CD4-positive, alpha-beta T cell treated with Interleukin-17A for 1 hour (primary cell): Measurements from ENCODE around the gene SNAI1.

Experiments used
- DNase-seq: peaks from one replicate; pipeline ENCODE4 v3.0.0-alpha.2; 2020

SNAI1 gene

GRCh38 chr20:50014570-50015562, 32.1 kb downstream of the SNAI1 start:
- no peak for DNase-seq

DNA sequence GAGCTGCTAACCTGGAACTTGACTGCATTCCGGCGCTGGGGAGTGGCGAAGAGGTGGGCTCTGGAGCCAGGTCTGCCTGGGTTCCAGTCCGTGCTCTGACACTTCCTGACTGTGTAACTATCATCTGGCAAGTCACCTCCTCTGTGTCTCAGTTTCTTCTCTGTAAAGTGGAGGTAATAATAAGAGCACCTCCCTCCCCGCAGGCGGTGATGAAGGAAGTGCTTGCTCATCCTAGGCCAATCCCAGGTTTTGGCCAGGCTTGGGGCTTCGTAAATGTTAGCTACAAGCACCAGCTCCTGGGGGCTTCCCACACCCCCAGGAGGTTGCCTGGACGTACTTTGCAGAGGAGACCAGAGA, 32.8 kb downstream of the SNAI1 start:
- DNase-seq = no peak

DNA sequence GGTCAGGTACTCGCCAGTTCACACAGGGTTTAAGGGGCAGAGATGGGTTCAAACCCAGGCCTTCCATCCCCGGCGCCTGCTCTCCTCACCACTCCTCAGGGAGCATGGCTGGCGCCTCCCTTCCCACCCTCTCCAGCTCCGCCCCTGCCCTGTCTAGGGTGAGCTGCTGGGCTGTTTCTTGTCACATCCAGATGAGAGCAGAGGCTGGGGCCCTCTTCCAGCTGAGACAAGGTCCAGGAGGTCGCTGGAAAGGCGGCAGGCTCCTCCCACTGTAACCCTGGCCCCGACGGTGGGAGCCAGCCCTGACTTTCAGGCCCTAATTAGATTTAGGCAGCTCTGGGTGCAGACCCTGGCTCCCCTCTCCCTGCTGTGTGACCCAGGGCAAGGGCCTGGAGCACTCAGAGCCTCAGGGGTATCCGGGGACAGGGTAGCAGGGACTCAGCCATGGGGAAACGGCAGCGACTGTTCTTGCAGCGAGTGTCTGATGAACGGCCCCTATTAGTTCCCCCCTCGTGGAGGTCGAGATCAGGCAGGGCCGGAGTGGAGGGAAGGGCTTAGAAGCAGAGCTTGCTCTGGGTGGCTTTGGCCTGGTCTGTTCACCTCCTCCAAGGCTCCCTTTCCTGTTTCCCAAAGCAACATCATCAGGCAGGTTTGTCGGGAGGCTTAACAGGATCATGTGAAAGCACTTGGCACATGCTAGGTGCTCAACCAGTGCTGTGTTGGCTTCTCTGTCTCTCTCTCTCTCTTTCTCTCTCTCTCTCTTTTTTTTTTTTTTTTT, 33.4 kb downstream of the SNAI1 start:
- no peak for DNase-seq

DNA sequence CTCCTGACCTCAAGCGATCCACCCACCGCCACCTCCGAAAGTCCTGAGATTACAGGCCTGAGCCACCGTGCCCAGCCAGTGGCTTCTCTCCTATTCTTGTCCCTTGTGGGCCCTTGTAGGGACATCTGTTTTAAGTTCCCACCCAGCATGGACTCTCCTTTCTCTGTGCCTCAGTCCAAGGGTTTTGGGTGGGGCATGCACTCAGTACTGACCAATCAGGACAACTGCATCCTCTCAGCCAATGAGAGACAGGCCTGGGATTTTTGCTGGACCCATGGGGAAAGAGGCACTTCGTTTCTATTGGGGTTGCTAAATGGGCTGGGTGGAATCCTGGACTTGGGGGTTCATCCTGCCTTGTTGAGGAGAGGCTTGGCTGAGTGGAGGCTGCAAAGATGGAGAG, 34.4 kb downstream of the SNAI1 start:
- no peak for DNase-seq

GRCh38 chr20:50017576-50018248, 34.9 kb downstream of the SNAI1 start:
- no peak for DNase-seq

- DNase-seq = no peak
Observed at GRCh38 chr20:50019466-50020256, 36.9 kb downstream of the SNAI1 start.

GRCh38 chr20:50020288-50020687, 37.5 kb downstream of the SNAI1 start:
- DNase-seq = no peak

DNA sequence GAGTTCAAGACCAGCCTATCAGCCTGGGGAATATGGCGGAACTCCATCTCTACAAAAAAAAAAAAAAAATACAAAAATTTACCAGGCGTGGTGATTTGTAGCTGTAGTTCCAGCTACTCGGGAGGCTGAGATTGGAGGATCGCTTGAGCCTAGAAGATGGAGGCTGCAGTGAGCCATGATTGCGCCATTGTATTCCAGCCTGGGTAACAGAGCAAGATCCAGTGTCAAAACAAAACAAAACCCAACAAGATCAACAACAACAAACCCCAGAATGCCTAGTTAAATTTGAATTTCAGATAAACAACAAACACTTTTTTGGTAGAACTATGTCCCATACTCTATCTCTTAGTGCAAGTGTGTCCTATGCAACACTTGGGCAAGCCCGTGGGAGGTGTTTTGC, 39.9 kb downstream of the SNAI1 start:
- no peak for DNase-seq

DNA sequence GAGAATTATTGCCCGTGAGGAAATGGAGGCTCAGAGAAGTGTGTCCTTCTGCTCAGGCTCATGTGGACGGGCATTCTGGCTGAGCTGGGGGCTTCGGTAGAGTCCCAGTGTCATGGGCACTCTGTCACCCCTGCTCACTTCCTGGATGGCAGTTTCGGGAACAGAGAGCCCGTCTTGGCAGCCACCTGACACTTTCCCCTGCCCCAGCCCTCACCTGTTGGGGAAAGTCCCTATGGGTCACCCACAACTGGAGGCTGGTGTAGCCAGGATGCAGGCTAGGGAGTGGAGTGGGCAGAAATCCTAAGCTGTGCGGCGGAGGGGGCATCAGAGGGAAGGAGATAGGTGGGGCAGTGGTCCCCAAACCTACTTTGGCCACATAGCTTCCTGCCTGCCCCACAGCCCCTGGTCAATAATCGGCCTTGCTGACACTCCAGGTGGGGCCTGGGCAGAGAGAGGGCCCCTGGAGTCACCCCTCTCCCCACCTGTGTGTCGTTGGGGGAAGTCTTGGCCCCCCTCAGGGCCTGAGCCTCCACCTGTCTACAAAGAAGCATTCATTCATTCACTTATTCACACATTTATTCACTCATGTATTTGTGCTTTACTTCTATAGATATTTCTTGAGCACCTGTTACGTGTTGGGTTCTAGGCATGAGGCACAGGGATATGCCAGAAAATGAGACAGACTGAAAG, 40.5 kb downstream of the SNAI1 start:
- DNase-seq = no peak

DNA sequence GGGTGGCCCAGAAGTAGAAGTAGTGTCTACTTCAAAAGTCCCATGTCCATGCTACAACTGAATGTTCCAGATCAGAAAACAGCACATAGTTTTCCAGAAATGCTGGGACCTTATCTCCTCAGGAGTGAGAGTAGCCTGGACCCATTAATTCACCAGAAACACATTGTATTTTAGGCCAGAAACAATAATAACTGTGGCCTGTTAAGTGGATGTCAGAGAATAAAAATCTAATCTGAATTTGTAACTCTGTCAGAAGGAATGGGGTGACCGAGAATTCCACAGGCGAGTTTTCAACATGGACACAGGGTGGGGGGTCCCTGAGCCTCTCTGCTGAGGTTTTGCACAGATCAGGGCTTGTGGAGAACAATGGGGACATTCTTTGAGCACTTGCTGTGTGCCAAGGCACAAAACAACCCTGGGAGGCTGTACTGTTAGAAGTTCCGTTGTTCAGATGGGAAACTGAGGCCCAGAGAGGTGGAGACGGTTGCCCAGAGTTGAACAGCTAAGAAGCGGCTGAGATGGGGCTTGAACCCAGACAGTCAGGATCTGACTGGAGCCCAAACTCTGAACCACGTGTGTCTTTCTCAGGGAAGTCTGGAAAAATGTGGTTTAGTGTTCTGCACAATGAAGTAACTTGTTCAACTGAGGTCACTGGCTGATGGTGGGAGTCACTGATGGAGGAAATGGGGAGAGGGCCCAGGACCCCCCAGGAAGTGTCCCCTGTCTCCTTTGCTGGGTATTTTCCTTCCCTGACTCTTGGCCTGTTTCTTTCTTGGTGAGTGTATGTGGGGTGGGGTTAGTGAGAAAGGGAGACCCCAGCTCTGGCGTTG, 44.2 kb downstream of the SNAI1 start:
- no peak for DNase-seq

DNA sequence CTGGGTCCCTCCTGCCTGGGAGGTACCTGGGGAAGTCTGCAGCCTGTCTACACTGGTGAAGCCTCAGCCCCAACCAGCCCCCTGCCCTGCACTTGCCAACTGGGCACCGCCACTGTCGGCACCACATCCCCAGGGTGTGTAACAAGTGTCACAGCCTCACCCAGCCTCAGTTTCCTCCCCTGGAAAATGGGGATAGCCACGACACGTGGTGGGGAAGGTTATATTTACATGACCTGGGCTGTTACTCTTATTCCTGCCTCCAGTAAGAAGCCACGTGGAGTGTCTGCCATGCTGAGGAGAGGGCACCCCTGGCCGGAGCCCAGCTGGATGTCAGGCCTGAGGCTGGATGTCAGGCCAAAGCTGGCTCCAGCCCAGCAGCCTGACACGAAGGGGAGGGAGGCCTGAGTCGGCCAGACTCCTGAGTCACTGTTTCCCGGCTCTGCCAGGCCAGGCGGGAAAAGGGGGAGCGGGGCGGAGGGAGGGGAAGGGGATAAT, 44.9 kb downstream of the SNAI1 start:
- no peak for DNase-seq

DNA sequence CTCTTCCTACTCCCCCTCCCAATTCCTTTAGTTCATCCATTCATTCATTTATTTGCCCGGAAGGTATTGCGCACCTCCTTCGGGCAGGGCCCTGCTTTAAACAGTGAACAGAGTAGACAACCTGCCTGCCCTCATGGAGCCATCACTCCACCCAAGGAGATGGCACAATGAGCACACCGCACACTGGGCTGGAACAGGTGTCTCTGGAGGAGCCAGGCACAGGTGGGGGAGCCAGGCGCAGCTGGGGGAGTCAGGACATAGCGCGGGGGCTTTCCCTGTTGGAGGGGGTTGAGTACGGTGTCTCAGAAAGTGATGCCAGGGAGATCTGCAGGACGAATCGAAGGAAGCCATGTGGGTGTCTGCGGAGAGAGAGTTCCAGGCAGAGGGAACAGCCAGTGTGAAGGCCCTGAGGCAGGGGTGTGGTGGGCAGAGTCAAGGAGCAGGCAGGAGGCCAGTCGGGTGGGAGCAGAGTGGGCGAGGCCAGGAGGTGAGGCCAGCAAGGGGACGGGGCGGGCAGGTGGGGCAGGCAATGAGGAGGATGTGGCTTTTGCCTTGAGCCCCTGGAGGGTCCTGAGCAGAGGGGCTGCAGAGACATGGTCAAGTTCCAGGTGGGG, 46.4 kb downstream of the SNAI1 start:
- DNase-seq = no peak

DNA sequence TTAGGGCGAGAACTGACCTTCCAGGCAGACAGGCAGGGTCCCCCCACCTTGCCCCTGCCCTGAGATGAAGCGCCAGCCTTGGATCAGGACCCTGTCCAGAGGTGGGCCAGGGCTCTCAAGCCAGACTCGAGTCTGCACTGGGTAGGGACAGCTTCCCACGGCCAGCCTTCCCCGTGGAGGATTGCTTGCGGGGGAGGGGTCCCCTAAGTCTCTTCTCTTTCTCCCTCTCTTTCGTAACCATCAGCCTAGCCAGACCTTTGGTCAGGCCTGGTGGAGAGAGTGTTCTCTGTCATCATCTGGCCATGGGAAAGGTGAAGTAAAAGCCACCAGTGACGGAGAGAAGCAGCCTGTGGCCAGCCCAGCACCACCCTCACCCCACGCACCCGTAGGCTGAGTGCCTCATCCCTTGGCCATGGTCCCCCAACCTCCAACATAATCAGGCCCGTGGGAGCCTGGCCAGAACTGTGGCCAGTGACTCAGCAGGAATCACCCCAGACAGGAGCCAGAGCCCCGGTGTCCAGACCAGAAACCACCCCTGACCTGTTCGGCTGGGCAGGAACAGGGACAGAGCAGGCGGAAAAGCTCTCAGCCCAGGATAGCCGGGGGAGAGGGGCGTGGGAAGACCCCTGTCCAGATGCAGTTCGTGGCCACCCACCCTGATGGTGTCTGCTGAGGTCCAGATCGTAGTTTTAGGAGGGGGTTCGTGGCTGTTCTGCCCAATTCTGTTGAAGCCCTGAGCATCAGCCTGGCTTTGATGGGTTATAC, 47.1 kb downstream of the SNAI1 start:
- no peak for DNase-seq

DNA sequence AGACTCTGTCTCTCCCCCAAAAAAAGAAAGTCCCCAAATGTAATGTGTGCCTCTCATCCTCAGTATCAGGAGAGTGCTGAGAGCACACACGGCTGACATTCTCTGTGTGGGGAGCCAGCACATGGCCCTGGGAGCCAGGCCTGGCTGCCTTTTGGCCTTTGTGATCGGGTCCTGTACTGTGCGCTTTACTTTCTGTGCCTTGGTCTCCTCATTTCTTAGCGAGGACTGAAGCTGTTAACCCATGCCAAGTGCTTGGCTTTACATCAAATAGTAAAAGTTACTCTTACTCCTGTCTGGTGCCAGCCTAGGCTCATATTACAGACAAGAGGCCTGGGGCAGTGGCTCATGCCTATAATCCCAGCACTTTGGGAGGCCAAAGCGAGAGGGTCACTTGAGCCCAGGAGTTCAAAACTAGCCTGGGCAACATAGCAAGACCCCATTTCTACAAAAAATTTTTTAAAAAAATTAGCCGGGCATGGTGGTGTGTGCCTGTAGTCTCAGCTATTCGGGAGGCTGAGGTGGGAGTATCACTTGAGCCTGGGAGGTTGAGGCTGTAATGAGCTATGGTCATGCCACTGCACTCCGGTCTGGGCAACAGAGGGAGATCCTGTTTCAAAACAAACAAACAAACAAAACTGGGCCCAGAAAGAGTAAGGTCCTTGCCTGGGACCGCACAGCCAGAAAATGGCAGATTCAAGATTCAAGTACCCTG, 50.3 kb downstream of the SNAI1 start:
- no peak for DNase-seq

- no peak for DNase-seq
Observed at GRCh38 chr20:50034567-50035180, 51.9 kb downstream of the SNAI1 start.

- DNase-seq = no peak
Observed at GRCh38 chr20:50036703-50037102, 53.9 kb downstream of the SNAI1 start.

DNA sequence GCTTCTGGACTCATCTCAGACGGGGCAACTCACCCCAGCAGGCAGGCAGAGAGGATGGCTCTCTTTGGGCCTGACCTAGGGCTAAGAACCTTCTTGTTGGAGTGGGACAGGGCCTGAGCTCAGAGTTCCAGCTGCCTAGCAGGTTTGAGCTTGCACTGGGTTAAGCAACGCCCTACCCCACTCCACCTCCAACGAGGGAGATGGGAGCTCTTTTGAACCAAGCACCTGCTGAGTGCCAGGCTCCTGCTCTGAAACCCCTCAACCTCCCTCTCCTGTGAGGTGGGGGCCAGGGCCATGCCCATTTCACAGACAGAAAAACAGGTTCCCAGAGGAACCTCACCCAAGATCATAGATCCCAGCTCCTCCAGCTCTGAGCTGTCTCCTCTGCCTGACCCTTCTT, 54.3 kb downstream of the SNAI1 start:
- no peak for DNase-seq

DNA sequence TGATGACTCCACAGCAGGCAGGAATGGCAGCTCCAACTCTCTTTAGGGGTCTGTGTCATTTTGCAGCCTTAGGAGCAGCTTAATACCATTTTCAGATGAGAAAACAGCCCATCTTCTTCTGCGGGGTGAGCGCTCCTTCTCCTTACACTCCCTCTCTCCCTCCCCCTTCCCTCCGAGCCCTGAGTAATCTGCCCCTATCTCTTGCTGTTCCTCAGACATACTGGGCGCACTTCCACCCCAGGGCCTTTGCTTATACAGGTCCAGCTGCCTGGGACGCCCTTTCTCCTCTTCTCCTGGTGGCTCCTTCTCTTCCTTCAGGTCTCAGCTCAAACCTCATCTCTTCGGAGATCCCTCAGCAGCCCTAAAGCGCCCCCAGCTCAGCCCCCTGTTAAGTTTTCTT, 54.8 kb downstream of the SNAI1 start:
- no peak for DNase-seq

GRCh38 chr20:50038169-50038568, 55.4 kb downstream of the SNAI1 start:
- no peak for DNase-seq
